GM18520 (cell line): ENCODE results near the gene SMO.
A peak's percentile ranks its signal among the peaks of the same experiment; 100 is the strongest.
"Not testable (repeated sequence)": the region's sequence is repeated elsewhere in the genome, so short reads cannot be mapped to it uniquely, and the experiment has no call there.

Source experiments
- ATAC-seq: cut with Tn5 transposase; IDR thresholded peaks from one replicate; pipeline ENCODE4 v1.9.1; 2021; ENCODE audit not compliant: unreplicated experiment

The SMO gene

GRCh38 chr7:129208667-129209066 lies 20.2 kb downstream of the SMO start:
- ATAC-seq: no peak

GRCh38 chr7:129209067-129209926 lies 20.9 kb downstream of the SMO start:
- no peak for ATAC-seq

GRCh38 chr7:129210256-129210988 lies 22.0 kb downstream of the SMO start:
- ATAC-seq: peak; percentile 43

DNA sequence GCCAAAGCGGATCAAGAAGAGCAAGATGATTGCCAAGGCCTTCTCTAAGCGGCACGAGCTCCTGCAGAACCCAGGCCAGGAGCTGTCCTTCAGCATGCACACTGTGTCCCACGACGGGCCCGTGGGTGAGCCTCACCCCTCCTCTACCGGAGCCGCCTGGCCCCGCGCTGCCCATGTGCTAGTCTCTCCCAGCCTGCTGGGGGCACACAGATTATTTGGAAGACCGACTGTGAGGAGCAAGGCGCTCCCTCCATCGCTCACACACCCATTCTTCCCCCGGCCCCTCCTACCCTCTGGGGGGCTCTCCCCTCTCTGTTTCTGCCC lies 22.5 kb downstream of the SMO start:
- ATAC-seq: no peak

DNA sequence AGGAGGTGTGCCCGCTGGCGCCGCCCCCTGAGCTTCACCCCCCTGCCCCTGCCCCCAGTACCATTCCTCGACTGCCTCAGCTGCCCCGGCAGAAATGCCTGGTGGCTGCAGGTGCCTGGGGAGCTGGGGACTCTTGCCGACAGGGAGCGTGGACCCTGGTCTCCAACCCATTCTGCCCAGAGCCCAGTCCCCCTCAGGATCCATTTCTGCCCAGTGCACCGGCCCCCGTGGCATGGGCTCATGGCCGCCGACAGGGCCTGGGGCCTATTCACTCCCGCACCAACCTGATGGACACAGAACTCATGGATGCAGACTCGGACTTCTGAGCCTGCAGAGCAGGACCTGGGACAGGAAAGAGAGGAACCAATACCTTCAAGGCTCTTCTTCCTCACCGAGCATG lies 23.7 kb downstream of the SMO start:
- ATAC-seq: no peak

DNA sequence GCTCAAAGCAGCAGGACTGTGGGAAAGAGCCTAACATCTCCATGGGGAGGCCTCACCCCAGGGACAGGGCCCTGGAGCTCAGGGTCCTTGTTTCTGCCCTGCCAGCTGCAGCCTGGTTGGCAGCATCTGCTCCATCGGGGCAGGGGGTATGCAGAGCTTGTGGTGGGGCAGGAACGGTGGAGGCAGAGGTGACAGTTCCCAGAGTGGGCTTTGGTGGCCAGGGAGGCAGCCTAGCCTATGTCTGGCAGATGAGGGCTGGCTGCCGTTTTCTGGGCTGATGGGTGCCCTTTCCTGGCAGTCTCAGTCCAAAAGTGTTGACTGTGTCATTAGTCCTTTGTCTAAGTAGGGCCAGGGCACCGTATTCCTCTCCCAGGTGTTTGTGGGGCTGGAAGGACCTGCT lies 24.2 kb downstream of the SMO start:
- ATAC-seq: no peak

DNA sequence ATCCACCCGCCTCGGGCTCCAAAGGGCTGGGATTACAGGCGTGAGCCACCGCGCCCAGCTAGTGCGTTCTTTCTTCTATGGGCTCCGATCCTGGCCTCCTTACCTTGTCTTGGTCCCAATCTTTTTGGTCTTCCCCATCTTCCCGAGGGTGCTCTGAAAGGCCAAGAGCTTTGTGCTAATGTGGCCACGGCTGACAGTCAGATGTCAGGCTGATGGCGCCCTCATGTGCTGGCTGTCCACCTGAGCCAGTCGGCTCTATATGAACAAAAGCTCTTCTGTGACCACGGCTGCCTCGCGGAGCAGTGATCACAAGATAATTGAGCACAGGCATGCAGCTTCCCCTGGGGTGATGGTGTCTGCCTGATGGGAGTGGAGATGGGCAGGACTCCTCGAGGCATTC lies 25.4 kb downstream of the SMO start:
- ATAC-seq: no peak

DNA sequence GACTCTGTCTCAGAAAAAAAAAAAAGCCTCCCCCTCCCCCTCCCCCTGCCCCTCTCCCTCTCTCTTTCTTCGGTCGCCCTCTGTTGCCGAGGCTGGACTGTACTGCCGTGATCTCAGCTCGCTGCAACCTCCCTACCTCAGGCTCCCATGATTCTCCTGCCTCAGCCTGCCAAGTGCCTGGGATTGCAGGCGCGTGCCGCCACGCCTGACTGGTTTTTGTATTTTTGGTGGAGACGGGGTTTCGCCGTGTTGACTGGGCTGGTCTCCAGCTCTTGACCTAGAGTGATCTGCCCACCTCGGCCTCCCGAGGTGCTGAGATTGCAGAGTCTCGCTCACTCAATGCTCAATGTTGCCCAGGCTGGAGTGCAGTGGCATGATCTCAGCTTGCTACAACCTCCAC lies 27.3 kb downstream of the SMO start:
- not testable (repeated sequence) for ATAC-seq

DNA sequence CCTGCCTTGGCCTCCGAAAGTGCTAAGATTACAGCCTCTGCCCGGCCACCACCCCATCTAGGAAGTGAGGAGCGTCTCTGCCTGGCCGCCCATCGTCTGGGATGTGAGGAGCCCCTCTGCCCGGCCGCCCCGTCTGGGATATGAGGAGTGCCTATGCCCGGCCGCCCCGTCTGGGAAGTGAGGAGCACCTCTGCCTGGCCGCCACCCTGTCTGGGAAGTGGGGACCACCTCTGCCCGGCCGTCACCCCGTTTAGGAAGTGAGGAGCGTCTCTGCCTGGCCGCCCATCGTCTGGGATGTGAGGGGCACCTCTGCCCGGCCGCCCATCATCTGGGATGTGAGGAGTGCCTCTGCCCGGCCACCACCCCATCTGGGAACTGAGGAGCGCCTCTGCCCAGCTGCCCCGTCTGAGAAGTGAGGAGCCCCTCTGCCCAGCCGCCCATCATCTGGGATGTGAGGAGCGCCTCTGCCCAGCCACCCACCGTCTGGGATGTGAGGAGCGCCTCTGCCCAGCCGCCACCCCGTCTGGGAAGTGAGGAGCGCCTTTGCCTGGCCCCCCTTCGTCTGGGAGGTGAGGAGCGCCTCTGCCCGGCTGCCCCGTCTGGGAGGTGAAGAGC lies 27.8 kb downstream of the SMO start:
- not testable (repeated sequence) for ATAC-seq

- not testable (repeated sequence) for ATAC-seq
Observed at GRCh38 chr7:129216821-129217416, 28.5 kb downstream of the SMO start.

- peak; percentile 70 for ATAC-seq
Observed at GRCh38 chr7:129218514-129219062, 30.2 kb downstream of the SMO start.

DNA sequence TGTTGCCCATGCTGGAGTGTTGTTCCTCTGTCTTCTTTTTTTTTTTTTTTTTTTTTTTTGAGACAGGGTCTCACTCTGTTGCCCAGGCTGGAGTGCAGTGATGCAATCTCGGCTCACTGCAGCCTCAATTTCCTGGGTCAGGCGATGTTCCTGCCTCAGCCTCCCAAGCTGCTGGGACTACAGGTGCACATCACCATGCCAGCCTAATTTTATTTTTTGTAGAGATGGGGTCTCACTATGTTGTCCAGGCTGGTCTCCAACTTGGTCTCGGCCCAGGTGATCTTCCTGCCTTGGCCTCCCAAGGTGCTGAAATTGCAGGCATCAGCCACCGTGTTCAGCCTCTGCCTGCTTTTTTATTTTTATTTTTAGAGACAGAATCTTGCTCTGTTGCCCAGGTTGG lies 30.7 kb downstream of the SMO start:
- ATAC-seq: not testable (repeated sequence)

DNA sequence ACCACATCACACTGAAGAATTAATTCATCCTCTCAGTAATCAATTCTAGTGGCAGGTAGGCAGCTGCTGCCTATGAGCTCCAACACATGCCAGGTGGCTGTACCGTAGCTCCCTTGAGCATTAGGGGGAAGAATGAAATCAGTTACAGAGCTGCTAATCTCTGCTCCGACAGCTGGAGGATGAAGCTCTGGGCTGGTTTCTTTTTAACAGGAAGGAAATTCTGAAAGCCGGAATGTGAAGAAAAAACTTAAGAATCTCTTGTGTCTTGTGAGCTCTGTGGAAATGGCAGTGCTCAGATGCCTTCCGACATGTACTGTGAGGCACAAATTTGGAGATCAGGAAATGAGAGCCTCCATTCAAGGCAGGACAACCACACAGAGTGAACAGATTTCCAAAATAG lies 33.6 kb downstream of the SMO start:
- no peak for ATAC-seq

GRCh38 chr7:129224251-129225205 lies 36.1 kb downstream of the SMO start, which contains the start of gene AHCYL2:
TSS of gene AHCYL2 (plus strand) at chr7:129225030.
- peak; percentile 82 for ATAC-seq

GRCh38 chr7:129225206-129225930 lies 36.9 kb downstream of the SMO start:
- ATAC-seq: peak; percentile 17

- no peak for ATAC-seq
Observed at GRCh38 chr7:129225931-129226572, 37.6 kb downstream of the SMO start.

- ATAC-seq: no peak
Observed at GRCh38 chr7:129227646-129228578, 39.5 kb downstream of the SMO start.

GRCh38 chr7:129228633-129229032 lies 40.2 kb downstream of the SMO start:
- ATAC-seq: no peak
